Kidney glomerular epithelial cell (primary cell): ENCODE data around the gene SOCS1.
A peak's percentile ranks its signal among the peaks of the same experiment; 100 is the strongest.
"Not testable (repeated sequence)": the region's sequence is repeated elsewhere in the genome, so short reads cannot be mapped to it uniquely, and the experiment has no call there.

Experiments used
- DNase-seq: peaks from one replicate; lab custom pipeline; 2025; lab: John Stamatoyannopoulos, UW

The SOCS1 gene

GRCh38 chr16:11255737-11256660 is at the start of gene SOCS1:
SOCS1 (minus strand) TSS chr16:11256204; CDS start chr16:11255478, 726 bp downstream.
- peak; percentile 58 for DNase-seq

- DNase-seq, result no peak
These were observed 47.6 kb upstream of the SOCS1 start for GRCh38 chr16:11303405-11304138.

- DNase-seq, result no peak
These were observed 47.0 kb upstream of the SOCS1 start for GRCh38 chr16:11302977-11303376.

- no peak for DNase-seq
These were observed 45.9 kb upstream of the SOCS1 start for GRCh38 chr16:11301645-11302501.

- no peak for DNase-seq
These were observed 44.5 kb upstream of the SOCS1 start for GRCh38 chr16:11300560-11300892.

- DNase-seq, result no peak
These were observed 44.0 kb upstream of the SOCS1 start for GRCh38 chr16:11299865-11300559.

GRCh38 chr16:11298950-11299547 is 43.0 kb upstream of the SOCS1 start:
- DNase-seq, result not testable (repeated sequence)

GRCh38 chr16:11298143-11298900 is 42.3 kb upstream of the SOCS1 start:
- DNase-seq, result no peak

GRCh38 chr16:11297492-11298142 is 41.6 kb upstream of the SOCS1 start:
- DNase-seq, result no peak

- DNase-seq, result no peak
These were observed 40.9 kb upstream of the SOCS1 start for GRCh38 chr16:11296706-11297491.

- DNase-seq, result no peak
These were observed 40.3 kb upstream of the SOCS1 start for GRCh38 chr16:11296351-11296705.

GRCh38 chr16:11295672-11296071 is 39.7 kb upstream of the SOCS1 start:
- no peak for DNase-seq

GRCh38 chr16:11292076-11292748 is 36.2 kb upstream of the SOCS1 start:
- DNase-seq, result no peak

GRCh38 chr16:11291091-11291703 is 35.2 kb upstream of the SOCS1 start:
- no peak for DNase-seq

- no peak for DNase-seq
These were observed 34.3 kb upstream of the SOCS1 start for GRCh38 chr16:11290102-11290893.

- not testable (repeated sequence) for DNase-seq
These were observed 33.7 kb upstream of the SOCS1 start for GRCh38 chr16:11289696-11290095.

GRCh38 chr16:11289202-11289601 is 33.2 kb upstream of the SOCS1 start:
- DNase-seq, result no peak
